ENCODE results near the gene SNAPC2.
"Not testable (repeated sequence)": the region's sequence is repeated elsewhere in the genome, so short reads cannot be mapped to it uniquely, and the experiment has no call there.

Gene SNAPC2

GRCh38 chr19:7888826-7889217 lies 31.3 kb upstream of the SNAPC2 start:
- no peak for ATAC-seq

DNA sequence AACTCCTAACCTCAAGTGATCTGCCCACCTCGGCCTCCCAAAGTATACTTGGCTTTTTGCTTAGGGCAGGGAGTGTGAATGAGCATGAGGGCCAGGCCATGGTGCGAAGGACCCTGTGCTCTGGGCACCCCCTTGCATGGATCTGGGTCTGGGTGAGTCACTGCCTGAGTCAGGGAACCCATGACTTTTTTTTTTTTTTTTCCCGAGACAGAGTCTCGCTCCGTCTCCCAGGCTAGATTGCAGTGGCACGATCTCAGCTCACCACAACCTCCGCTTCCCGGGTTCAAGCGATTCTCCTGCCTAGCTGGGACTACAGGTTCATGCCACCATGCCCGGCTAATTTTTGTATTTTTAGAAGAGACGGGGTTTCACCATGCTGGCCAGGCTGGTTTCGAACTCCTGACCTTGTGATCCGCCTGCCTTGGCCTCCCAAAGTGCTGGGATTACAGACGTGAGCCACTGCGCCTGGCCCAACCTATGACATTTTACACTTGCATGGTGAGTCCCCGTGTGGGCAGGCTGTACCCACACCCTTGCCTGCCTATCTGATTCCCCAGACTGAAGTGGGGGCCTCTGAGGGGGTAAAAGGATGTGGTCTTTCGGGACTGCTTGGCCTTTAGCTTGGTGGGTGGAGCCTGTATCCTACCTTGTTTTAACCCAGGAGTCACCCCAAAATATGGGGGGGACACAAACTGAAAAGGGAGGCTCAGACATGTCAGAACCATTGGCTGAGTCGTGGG lies 26.6 kb upstream of the SNAPC2 start:
- ATAC-seq = not testable (repeated sequence)

DNA sequence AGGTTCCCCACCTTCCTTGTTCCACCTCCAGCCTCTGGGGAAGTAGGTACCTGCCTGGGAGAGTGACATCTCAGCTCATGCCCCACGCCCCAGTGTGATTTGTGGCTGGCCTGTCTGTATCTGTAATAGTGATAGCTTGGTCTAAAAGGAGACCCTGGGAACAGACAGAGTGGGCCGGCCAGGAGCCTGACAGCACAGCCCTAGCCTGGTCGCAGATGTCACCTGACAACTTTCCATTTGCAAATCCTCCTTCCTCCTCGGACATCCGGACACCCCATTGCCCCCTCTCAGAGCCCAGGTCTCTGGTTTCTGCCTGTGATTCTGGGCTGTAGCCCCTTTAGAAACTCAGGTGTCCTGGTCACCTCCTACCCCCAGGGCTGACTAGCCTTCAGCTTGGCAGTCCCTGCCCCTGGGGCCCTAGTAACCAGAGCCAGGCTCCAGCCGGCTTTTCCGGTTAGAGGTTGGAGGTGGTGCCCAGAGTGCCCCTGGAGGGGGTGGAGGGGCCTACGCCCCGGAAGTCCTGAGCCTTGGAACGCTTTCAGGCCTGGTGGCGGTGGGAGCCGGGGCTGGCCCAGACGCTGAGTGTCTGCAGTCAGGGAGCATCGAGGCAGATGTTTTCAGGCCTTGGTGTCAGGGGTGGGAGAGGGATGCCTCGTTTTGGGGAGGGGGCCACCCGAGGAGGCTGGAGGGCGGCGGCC lies 25.4 kb upstream of the SNAPC2 start:
- no peak for ATAC-seq

- no peak for ATAC-seq
Observed at GRCh38 chr19:7895565-7895964, 24.6 kb upstream of the SNAPC2 start.

DNA sequence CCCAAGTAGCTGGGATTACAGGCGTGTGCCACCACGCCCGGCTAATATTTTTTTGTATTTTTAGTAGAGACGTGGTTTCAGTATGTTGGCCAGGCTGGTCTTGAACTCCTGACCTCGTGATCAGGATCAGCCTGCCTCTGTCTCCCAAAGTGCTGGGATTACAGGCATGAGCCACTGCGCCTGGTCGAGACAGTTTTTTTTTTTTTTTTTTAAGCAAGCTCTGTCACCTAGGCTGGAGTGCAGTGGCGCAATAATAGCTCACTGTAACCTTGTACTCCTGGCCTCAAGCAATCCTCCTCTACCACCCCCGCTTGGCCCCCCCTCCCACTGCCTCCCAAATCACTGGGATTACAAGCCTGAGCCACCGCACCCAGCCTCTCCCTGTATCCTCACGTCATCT lies 22.8 kb upstream of the SNAPC2 start:
- ATAC-seq = no peak

DNA sequence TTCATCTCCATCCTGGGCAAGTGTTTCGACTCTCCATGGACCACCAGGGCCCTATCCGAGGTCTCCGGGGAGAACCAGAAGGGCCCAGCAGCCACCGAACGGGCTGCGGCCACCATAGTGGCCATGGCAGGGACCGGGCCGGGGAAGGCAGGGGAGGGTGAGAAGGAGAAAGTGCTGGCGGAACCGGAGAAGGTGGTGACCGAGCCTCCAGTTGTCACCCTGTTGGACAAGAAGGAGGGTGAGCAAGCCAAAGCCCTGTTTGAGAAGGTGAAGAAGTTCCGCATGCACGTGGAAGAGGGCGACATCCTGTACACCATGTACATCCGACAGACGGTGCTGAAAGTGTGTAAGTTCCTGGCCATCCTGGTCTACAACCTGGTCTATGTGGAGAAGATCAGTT lies 21.2 kb upstream of the SNAPC2 start:
- ATAC-seq = no peak

GRCh38 chr19:7899751-7900378 lies 20.3 kb upstream of the SNAPC2 start:
- ATAC-seq = no peak

DNA sequence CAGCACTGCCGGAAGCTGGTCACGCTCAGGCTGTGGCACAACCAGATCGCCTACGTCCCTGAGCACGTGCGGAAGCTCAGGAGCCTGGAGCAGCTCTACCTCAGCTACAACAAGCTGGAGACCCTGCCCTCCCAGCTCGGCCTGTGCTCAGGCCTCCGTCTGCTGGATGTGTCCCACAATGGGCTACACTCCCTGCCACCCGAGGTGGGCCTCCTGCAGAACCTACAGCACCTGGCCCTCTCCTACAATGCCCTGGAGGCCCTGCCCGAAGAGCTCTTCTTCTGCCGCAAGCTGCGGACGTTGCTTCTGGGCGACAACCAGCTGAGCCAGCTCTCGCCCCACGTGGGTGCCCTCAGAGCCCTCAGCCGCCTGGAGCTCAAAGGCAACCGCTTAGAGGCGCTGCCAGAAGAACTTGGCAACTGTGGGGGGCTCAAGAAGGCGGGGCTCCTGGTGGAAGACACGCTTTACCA lies 19.7 kb upstream of the SNAPC2 start:
- ATAC-seq = no peak

DNA sequence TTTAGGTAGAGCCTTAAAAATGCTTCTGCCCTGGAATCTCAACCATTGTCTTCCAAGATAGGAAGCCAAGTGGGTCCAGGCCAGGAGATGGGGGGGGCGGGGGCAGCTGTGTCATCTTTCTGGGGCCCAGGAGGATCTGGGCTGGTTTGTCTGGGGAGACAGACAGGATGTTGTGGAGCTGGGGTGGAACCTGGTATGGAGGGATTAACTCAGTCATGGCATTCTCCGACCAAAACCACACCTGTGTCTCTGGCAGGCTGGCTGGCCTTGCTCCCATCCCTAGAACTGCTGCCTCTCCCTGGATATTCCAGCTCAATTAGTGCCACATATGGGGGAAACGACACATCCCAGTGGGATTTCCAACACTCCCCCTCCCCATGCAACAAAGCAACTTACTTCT lies 19.2 kb upstream of the SNAPC2 start:
- ATAC-seq = no peak

- no peak for ATAC-seq
Observed at GRCh38 chr19:7901337-7901736, 18.8 kb upstream of the SNAPC2 start.

DNA sequence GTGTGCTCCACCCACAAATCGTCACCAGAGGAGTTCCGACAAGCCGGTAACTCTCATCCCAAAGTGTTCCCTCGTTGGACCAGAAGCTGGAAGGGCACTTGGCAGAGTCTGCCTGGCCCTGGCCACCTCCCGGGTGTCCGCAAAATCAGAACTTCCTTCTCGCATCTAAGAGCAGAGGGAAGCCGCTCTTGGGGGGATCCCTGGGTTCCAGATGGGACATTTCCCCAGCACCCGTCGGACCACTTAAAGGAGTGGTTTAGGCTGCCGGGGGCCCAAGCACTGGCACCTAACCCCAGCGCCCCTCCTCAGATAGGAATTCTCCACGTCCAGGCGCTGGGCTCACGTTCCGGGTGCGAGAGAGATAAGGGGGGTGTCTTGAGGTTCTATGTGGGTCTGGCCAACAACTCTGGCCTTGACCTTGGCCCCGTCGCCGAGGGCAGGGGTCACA lies 17.3 kb upstream of the SNAPC2 start:
- no peak for ATAC-seq

- peak; percentile 81 to 82 for ATAC-seq
Observed at GRCh38 chr19:7903244-7904073, 16.7 kb upstream of the SNAPC2 start, which contains the start of gene MAP2K7. Gene MAP2K7, plus strand, starts transcription at chr19:7903877. Its CDS starts 68 bp downstream, at chr19:7903945.

DNA sequence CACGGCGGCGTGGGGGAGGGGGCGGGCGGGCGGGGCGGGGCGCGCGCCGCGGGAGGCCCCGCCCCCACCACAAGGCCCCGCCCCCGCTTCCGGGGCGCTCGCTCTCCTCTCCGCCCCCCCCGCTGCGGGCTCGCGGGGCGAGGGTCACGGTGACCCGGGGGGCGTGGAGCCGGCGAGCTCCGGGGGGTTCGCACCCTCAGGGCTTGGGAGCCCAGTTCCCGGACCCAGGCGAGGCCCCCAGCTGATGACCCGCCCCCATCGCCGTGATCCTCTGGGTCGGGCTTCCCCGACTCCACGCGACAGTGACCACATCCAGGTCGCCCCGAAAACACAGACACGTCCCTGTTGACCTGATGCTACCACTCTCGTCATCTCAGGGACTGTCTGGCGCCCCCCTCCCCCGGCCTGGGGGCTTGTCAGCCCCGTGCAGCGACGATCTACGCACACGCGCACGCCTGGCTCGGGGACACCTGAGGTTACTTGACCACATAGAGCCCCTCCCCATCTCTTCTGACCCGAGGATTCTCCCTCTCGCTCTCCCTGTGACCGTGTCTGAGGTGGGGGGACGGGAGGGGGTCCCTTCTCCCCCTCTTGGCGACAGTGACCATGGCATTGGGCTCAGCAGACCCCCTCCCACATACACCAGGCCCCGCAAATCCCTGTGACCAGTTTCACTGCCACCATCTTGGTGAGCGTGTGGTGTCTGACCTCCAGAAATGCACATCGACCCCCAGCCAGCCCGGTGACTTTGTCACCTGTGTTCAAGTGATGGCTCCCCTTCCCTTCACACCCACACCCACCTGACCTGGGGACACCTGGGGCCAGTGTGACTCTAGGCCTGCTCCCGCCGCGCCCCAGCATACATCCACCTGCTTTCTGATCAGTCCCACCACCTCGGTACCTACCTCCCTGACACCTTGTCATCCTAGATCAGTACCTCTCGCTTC lies 15.8 kb upstream of the SNAPC2 start:
- ATAC-seq = peak; percentile 45 to 47

- no peak for ATAC-seq
Observed at GRCh38 chr19:7905268-7905667, 14.9 kb upstream of the SNAPC2 start.

DNA sequence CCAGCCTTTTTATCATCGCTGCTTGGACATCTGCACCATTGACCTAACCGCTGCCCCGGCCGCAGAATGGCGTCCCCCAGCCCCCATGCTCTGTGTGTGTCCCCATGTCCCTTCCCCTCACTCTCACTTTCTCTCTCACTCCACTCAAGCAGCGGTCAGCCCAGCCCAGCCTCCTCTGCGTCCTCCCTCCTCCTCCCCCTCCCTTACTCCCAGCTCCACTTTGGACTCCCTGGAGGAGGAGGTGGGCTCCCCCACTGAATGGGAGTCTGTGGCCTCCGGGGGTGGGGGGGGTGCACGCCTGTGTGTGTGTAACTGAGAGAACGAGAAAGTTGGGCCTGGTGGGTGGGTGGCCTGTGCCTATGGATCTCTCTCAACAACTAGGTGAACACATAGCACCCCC lies 14.3 kb upstream of the SNAPC2 start:
- no peak for ATAC-seq

- no peak for ATAC-seq
Observed at GRCh38 chr19:7907122-7907521, 13.0 kb upstream of the SNAPC2 start.

DNA sequence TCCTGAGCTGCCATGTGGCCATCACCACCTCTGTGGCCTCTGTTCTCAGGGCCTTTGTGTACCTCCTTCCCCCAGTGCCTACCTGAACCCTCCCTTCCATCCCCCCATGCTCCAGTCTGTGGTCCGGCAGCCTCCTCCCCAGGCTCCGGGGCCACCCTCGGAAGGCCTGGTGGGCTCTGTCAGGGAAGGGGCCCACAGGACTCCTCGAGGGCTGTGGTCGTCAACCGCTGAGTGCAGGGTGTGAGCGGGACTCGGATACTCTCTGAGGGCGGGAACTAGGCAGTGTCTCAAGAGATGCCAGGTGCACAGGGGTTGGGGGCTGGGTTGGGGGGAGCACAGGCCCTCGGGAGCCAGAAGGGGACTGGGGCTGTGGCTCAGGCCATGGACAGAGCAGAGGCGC lies 12.6 kb upstream of the SNAPC2 start:
- ATAC-seq = no peak

- ATAC-seq = no peak
Observed at GRCh38 chr19:7908078-7908699, 11.9 kb upstream of the SNAPC2 start.

GRCh38 chr19:7908742-7909461 lies 11.2 kb upstream of the SNAPC2 start:
- ATAC-seq = no peak

- ATAC-seq = no peak
Observed at GRCh38 chr19:7909471-7910067, 10.6 kb upstream of the SNAPC2 start.

Measured in activated CD4-positive, CD25-positive, alpha-beta regulatory T cell treated with anti-CD3 and anti-CD28 coated beads, Interleukin-2, amount 50 U/mL, for 24 hours (primary cell).